ENCODE results near the gene FMNL2.

The FMNL2 gene

DNA sequence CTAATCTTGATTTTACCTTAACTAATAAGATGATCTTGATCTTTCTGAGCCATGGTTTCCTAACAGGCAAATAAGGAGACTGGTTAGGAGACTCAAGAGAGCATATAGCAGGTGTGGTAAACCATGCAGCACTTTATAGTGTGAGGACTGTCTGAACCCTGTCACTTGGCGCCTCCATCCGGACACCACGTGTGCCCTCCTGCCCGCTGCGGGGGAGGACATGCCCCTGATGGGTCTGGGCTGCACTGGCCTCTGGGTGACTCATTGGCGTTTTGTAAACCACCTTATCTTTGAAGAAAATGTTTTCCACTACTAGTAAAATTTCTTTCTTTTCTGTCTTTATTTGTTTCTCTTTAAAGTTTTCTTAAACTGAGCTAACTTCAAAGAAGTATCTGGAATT, 131.1 kb downstream of the FMNL2 start:
- Histone ChIP-seq H3K27me3 (ENCODE audit: insufficient read depth, low read length) (no peaks in the 10 kb centered on the region), H2AFZ (ENCODE audit: low read length) (no peak overlapping the region), H3K9me3 (ENCODE audit: low read length) (no peaks in the 10 kb centered on the region), H3F3A (ENCODE audit: insufficient read depth, low read length) (no peaks in the 10 kb centered on the region), H3K4me1 (ENCODE audit: insufficient read depth, low read length, severe bottlenecking) (no peaks in the 10 kb centered on the region), H4K20me1 (ENCODE audit: insufficient read depth, low read length) (no peaks in the 10 kb centered on the region), H3K4me3 (ENCODE audit: low read depth, low read length, poor library complexity, severe bottlenecking) (no peak overlapping the region), H3K9me2 (ENCODE audit: low read depth, low read length) (no peaks in the 10 kb centered on the region), H3K27ac (ENCODE audit: low read depth, low read length, poor library complexity, severe bottlenecking) (no peak overlapping the region), H3K9ac (ENCODE audit: low read length) (no peak overlapping the region), H3K36me3 (ENCODE audit: insufficient read depth, low read length) (no peaks in the 10 kb centered on the region), H3K4me2 (ENCODE audit: low read length) (no peak overlapping the region), H3K79me2 (ENCODE audit: insufficient read depth, low read length) (no peaks in the 10 kb centered on the region)
- TF ChIP-seq EZH2 (IDR thresholded peaks at IDR 0.05; ENCODE audit: borderline replicate concordance, low read length) = no peak
- TF ChIP-seq, protein P1, sequence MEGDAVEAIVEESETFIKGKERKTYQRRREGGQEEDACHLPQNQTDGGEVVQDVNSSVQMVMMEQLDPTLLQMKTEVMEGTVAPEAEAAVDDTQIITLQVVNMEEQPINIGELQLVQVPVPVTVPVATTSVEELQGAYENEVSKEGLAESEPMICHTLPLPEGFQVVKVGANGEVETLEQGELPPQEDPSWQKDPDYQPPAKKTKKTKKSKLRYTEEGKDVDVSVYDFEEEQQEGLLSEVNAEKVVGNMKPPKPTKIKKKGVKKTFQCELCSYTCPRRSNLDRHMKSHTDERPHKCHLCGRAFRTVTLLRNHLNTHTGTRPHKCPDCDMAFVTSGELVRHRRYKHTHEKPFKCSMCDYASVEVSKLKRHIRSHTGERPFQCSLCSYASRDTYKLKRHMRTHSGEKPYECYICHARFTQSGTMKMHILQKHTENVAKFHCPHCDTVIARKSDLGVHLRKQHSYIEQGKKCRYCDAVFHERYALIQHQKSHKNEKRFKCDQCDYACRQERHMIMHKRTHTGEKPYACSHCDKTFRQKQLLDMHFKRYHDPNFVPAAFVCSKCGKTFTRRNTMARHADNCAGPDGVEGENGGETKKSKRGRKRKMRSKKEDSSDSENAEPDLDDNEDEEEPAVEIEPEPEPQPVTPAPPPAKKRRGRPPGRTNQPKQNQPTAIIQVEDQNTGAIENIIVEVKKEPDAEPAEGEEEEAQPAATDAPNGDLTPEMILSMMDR (IDR thresholded peaks at IDR 0.05; ENCODE audit: low read length) = no peak

DNA sequence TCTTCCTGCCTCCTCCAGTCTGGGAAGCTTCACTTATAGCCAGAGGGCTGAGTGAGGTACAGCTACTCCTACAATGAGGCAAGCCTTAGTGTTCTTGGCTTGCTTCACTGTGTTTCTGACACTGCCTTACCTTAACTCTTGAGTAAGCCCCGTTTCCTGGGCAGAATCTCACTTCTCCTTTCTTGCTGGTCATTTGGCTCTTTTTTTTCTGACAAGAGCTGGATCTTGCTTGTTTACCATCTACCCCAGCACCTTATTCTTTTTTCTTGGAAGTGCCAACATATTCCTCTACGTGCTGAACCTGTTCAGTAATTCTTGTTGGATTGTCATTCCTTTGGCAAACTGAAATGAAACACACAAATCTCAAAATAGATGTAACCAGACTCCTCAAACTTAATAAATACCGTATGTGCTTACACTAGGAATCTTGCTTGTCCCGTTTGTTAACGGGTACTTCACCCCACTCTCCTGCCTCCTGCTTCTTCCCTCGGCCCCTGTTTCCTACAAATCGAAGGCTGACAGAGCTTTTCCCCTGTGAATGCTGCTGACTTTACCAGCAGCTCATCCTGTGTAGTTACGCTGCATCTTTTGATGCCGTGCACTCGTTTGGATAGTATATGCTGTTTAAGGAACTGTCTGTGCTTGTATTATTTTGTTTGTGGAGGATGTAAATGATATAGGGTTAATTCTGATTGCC, 132.2 kb downstream of the FMNL2 start:
- Histone ChIP-seq H4K20me1 (ENCODE audit: insufficient read depth, low read length) (no peaks in the 10 kb centered on the region), H3K9me3 (ENCODE audit: low read length) (no peaks in the 10 kb centered on the region), H3K27ac (ENCODE audit: low read depth, low read length, poor library complexity, severe bottlenecking) (no peak overlapping the region), H3F3A (ENCODE audit: insufficient read depth, low read length) (no peaks in the 10 kb centered on the region), H2AFZ (ENCODE audit: low read length) (no peak overlapping the region), H3K4me2 (ENCODE audit: low read length) (no peak overlapping the region), H3K4me3 (ENCODE audit: low read depth, low read length, poor library complexity, severe bottlenecking) (no peak overlapping the region), H3K4me1 (ENCODE audit: insufficient read depth, low read length, severe bottlenecking) (no peaks in the 10 kb centered on the region), H3K79me2 (ENCODE audit: insufficient read depth, low read length) (no peaks in the 10 kb centered on the region), H3K9me2 (ENCODE audit: low read depth, low read length) (no peaks in the 10 kb centered on the region), H3K27me3 (ENCODE audit: insufficient read depth, low read length) (no peaks in the 10 kb centered on the region), H3K9ac (ENCODE audit: low read length) (no peak overlapping the region), H3K36me3 (ENCODE audit: insufficient read depth, low read length) (no peaks in the 10 kb centered on the region)
- TF ChIP-seq EZH2 (IDR thresholded peaks at IDR 0.05; ENCODE audit: borderline replicate concordance, low read length) = no peak
- TF ChIP-seq, protein P1 (IDR thresholded peaks at IDR 0.05; ENCODE audit: low read length) = no peak

DNA sequence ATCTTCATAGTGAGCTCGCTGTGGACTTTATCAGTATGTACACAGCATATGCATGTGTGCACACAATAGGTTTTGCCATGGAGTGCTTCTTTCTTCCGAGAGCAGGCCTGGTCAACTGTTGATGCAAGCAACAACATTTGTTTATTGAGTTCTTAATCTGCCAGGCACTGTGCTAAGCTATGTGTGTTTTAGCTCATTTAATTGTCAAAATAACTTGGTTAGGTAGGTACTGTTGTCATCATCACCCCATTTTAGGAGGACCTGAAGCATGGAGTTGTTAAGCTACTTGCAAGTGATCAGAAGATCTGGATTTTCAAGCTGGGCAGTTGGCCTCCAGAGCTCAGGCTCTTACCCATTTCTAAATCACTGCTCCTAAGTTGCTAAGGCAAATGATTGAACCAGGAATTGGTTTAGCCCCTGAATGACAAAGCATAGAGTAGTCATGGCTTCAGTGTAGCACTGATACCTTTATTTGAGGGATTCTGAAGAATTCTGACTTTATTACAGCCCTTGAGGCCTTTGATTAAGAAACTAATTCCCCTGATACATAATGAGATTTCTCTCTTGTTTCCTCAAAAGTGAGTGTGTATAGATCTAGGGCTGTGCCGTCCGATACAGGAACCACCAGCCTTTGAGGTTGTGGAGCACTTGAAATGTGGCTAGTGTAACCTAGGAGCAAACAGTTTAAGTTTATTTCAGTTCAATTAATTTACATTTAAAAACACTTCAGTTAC, 132.9 kb downstream of the FMNL2 start:
- H3K9me3 ChIP-seq (ENCODE audit: low read length) = no peaks in the 10 kb centered on the region
- no peaks in the 10 kb centered on the region for H3K36me3 ChIP-seq (ENCODE audit: insufficient read depth, low read length)
- no peaks in the 10 kb centered on the region for H3K4me1 ChIP-seq (ENCODE audit: insufficient read depth, low read length, severe bottlenecking)
- no peaks in the 10 kb centered on the region for H3K9me2 ChIP-seq (ENCODE audit: low read depth, low read length)
- TF ChIP-seq, protein P1 (IDR thresholded peaks at IDR 0.05; ENCODE audit: low read length) = no peak
- no peak for TF ChIP-seq EZH2 (IDR thresholded peaks at IDR 0.05; ENCODE audit: borderline replicate concordance, low read length)
- H3F3A ChIP-seq (ENCODE audit: insufficient read depth, low read length) = no peaks in the 10 kb centered on the region
- H3K4me2 ChIP-seq (ENCODE audit: low read length) = no peak overlapping the region
- no peak overlapping the region for H2AFZ ChIP-seq (ENCODE audit: low read length)
- no peak overlapping the region for H3K27ac ChIP-seq (ENCODE audit: low read depth, low read length, poor library complexity, severe bottlenecking)
- H3K79me2 ChIP-seq (ENCODE audit: insufficient read depth, low read length) = no peaks in the 10 kb centered on the region
- no peak overlapping the region for H3K4me3 ChIP-seq (ENCODE audit: low read depth, low read length, poor library complexity, severe bottlenecking)
- no peaks in the 10 kb centered on the region for H3K27me3 ChIP-seq (ENCODE audit: insufficient read depth, low read length)
- no peaks in the 10 kb centered on the region for H4K20me1 ChIP-seq (ENCODE audit: insufficient read depth, low read length)
- no peak overlapping the region for H3K9ac ChIP-seq (ENCODE audit: low read length)
